ENCODE results near the gene TFF1.

The TFF1 gene

GRCh38 chr21:42320791-42321190 lies 45.5 kb downstream of the TFF1 start:
- H3K9ac ChIP-seq (ENCODE audit: low read depth, low read length, poor library complexity), result no peak overlapping the region
- peaks cover 0 to 3% of the 10 kb centered on the region in 2 donors for H3K4me1 ChIP-seq (ENCODE audit: control insufficient read depth in 2 of 2, insufficient read depth in 1 of 2, low read depth in 1 of 2, low read length in 2 of 2)
- no peak overlapping the region for H2BK12ac ChIP-seq (ENCODE audit: low read length)
- WGBS, 2 donors (ENCODE audit: extremely low coverage in 2 of 2, insufficient read length in 2 of 2, insufficient replicate concordance in 1 of 2), result no CpG with 5 or more reads among the region's 8 CpGs
- no peak overlapping the region for H2BK5ac ChIP-seq (ENCODE audit: low read length)
- no peak overlapping the region for H3K23ac ChIP-seq (ENCODE audit: low read depth, low read length, poor library complexity)
- no peak overlapping the region for H3K14ac ChIP-seq (ENCODE audit: low read length)
- H3K79me1 ChIP-seq (ENCODE audit: low read depth, low read length), result no peaks in the 10 kb centered on the region
- no peaks in the 10 kb centered on the region for H3K36me3 ChIP-seq (replicated peaks in 1 of 2; ENCODE audit: control insufficient read depth in 2 of 2, insufficient read depth in 2 of 2, low read length in 2 of 2)
- H4K91ac ChIP-seq (ENCODE audit: low read depth, low read length, poor library complexity), result no peak overlapping the region
- no peak overlapping the region for H3K27ac ChIP-seq (replicated peaks; ENCODE audit: low read length)
- DNase-seq (ENCODE audit: low spot score), result no peak
- H3K9me3 ChIP-seq (replicated peaks in 1 of 2; ENCODE audit: control insufficient read depth in 2 of 2, insufficient read depth in 1 of 2, low read depth in 1 of 2, low read length in 2 of 2), result no peaks in the 10 kb centered on the region
- no peak overlapping the region for H4K8ac ChIP-seq (ENCODE audit: low read depth, low read length)
- no peak overlapping the region for H2BK120ac ChIP-seq (ENCODE audit: low read depth, low read length)
- H2AK5ac ChIP-seq (ENCODE audit: low read depth, low read length), result no peak overlapping the region
- H3K18ac ChIP-seq (ENCODE audit: low read length), result no peak overlapping the region
- H2AFZ ChIP-seq (ENCODE audit: low read length), result no peak overlapping the region
- no peak overlapping the region for H2BK15ac ChIP-seq (ENCODE audit: low read length)
- no peaks in the 10 kb centered on the region for H3K27me3 ChIP-seq (ENCODE audit: control insufficient read depth in 3 of 3, insufficient read depth in 3 of 3, low read depth in 1 of 3, low read length in 3 of 3)
- H3K4me3 ChIP-seq (ENCODE audit: low read length in 2 of 2), result no peak overlapping the region
- H3K4me2 ChIP-seq (ENCODE audit: insufficient read depth, low read length, poor library complexity, severe bottlenecking), result no peak overlapping the region
- no peak overlapping the region for H3K4ac ChIP-seq (ENCODE audit: low read length)

GRCh38 chr21:42319851-42320572 lies 46.3 kb downstream of the TFF1 start:
- H3K4me1 ChIP-seq (ENCODE audit: control insufficient read depth in 2 of 2, insufficient read depth in 1 of 2, low read depth in 1 of 2, low read length in 2 of 2), result peaks cover 0 to 9% of the 10 kb centered on the region in 2 donors
- H3K79me1 ChIP-seq (ENCODE audit: low read depth, low read length), result no peaks in the 10 kb centered on the region
- H3K27me3 ChIP-seq (ENCODE audit: control insufficient read depth in 3 of 3, insufficient read depth in 3 of 3, low read depth in 1 of 3, low read length in 3 of 3), result peaks cover 0 to 7% (median 0%) of the 10 kb centered on the region in 3 experiments
- peak overlapping the region; percentile 69 for H3K23ac ChIP-seq (ENCODE audit: low read depth, low read length, poor library complexity)
- no peaks in the 10 kb centered on the region for H3K9me3 ChIP-seq (replicated peaks in 1 of 2; ENCODE audit: control insufficient read depth in 2 of 2, insufficient read depth in 1 of 2, low read depth in 1 of 2, low read length in 2 of 2)
- H4K91ac ChIP-seq (ENCODE audit: low read depth, low read length, poor library complexity), result no peak overlapping the region
- no peak overlapping the region for H3K27ac ChIP-seq (replicated peaks; ENCODE audit: low read length)
- H3K9ac ChIP-seq (ENCODE audit: low read depth, low read length, poor library complexity), result no peak overlapping the region
- no peak overlapping the region for H2BK15ac ChIP-seq (ENCODE audit: low read length)
- DNase-seq (ENCODE audit: low spot score), result no peak
- no peak overlapping the region for H3K14ac ChIP-seq (ENCODE audit: low read length)
- H3K4ac ChIP-seq (ENCODE audit: low read length), result no peak overlapping the region
- H3K18ac ChIP-seq (ENCODE audit: low read length), result peak overlapping the region; percentile 60
- no peak overlapping the region for H2BK120ac ChIP-seq (ENCODE audit: low read depth, low read length)
- no peak overlapping the region for H4K8ac ChIP-seq (ENCODE audit: low read depth, low read length)
- peak overlapping the region; percentile 63 for H2BK12ac ChIP-seq (ENCODE audit: low read length)
- no peak overlapping the region for H2AFZ ChIP-seq (ENCODE audit: low read length)
- no peak overlapping the region for H2BK5ac ChIP-seq (ENCODE audit: low read length)
- WGBS, 2 donors (ENCODE audit: extremely low coverage in 2 of 2, insufficient read length in 2 of 2, insufficient replicate concordance in 1 of 2), result no CpG with 5 or more reads among the region's 17 CpGs
- no peak overlapping the region for H3K4me2 ChIP-seq (ENCODE audit: insufficient read depth, low read length, poor library complexity, severe bottlenecking)
- no peak overlapping the region for H2AK5ac ChIP-seq (ENCODE audit: low read depth, low read length)
- H3K4me3 ChIP-seq (ENCODE audit: low read length in 2 of 2), result no peak overlapping the region
- H3K36me3 ChIP-seq (replicated peaks in 1 of 2; ENCODE audit: control insufficient read depth in 2 of 2, insufficient read depth in 2 of 2, low read length in 2 of 2), result no peaks in the 10 kb centered on the region

- no peak overlapping the region for H2BK120ac ChIP-seq (ENCODE audit: low read depth, low read length)
- no peak overlapping the region for H3K4ac ChIP-seq (ENCODE audit: low read length)
- no peak overlapping the region for H3K4me2 ChIP-seq (ENCODE audit: insufficient read depth, low read length, poor library complexity, severe bottlenecking)
- H2AK5ac ChIP-seq (ENCODE audit: low read depth, low read length), result no peak overlapping the region
- no peak overlapping the region for H3K14ac ChIP-seq (ENCODE audit: low read length)
- peaks cover 0 to 12% (median 0%) of the 10 kb centered on the region in 3 experiments for H3K27me3 ChIP-seq (ENCODE audit: control insufficient read depth in 3 of 3, insufficient read depth in 3 of 3, low read depth in 1 of 3, low read length in 3 of 3)
- peak overlapping the region in 1 of 2 donors; percentile 29 for H3K4me3 ChIP-seq (ENCODE audit: low read length in 2 of 2)
- no peak overlapping the region for H2BK5ac ChIP-seq (ENCODE audit: low read length)
- no peak overlapping the region for H2BK15ac ChIP-seq (ENCODE audit: low read length)
- H3K79me1 ChIP-seq (ENCODE audit: low read depth, low read length), result no peaks in the 10 kb centered on the region
- WGBS, 2 donors (ENCODE audit: extremely low coverage in 2 of 2, insufficient read length in 2 of 2, insufficient replicate concordance in 1 of 2), result no CpG with 5 or more reads among the region's 10 CpGs
- H2BK12ac ChIP-seq (ENCODE audit: low read length), result no peak overlapping the region
- H2AFZ ChIP-seq (ENCODE audit: low read length), result no peak overlapping the region
- no peak overlapping the region for H4K8ac ChIP-seq (ENCODE audit: low read depth, low read length)
- peak overlapping the region; percentile 24 for H3K9ac ChIP-seq (ENCODE audit: low read depth, low read length, poor library complexity)
- H3K27ac ChIP-seq (replicated peaks; ENCODE audit: low read length), result no peak overlapping the region
- DNase-seq (ENCODE audit: low spot score), result no peak
- peaks cover 0 to 10% of the 10 kb centered on the region in 2 donors for H3K4me1 ChIP-seq (ENCODE audit: control insufficient read depth in 2 of 2, insufficient read depth in 1 of 2, low read depth in 1 of 2, low read length in 2 of 2)
- H3K9me3 ChIP-seq (replicated peaks in 1 of 2; ENCODE audit: control insufficient read depth in 2 of 2, insufficient read depth in 1 of 2, low read depth in 1 of 2, low read length in 2 of 2), result no peaks in the 10 kb centered on the region
- H4K91ac ChIP-seq (ENCODE audit: low read depth, low read length, poor library complexity), result no peak overlapping the region
- no peaks in the 10 kb centered on the region for H3K36me3 ChIP-seq (replicated peaks in 1 of 2; ENCODE audit: control insufficient read depth in 2 of 2, insufficient read depth in 2 of 2, low read length in 2 of 2)
- H3K23ac ChIP-seq (ENCODE audit: low read depth, low read length, poor library complexity), result no peak overlapping the region
- H3K18ac ChIP-seq (ENCODE audit: low read length), result no peak overlapping the region
These were observed 47.0 kb downstream of the TFF1 start for GRCh38 chr21:42319376-42319775.

GRCh38 chr21:42317826-42318746 lies 48.2 kb downstream of the TFF1 start:
- H3K79me1 ChIP-seq (ENCODE audit: low read depth, low read length), result no peaks in the 10 kb centered on the region
- WGBS, 2 donors (ENCODE audit: extremely low coverage in 2 of 2, insufficient read length in 2 of 2, insufficient replicate concordance in 1 of 2), result no CpG with 5 or more reads among the region's 20 CpGs
- H2AFZ ChIP-seq (ENCODE audit: low read length), result no peak overlapping the region
- H3K23ac ChIP-seq (ENCODE audit: low read depth, low read length, poor library complexity), result peak overlapping the region; percentile 23
- no peak overlapping the region for H2BK120ac ChIP-seq (ENCODE audit: low read depth, low read length)
- no peak overlapping the region for H4K91ac ChIP-seq (ENCODE audit: low read depth, low read length, poor library complexity)
- no peaks in the 10 kb centered on the region for H3K36me3 ChIP-seq (replicated peaks in 1 of 2; ENCODE audit: control insufficient read depth in 2 of 2, insufficient read depth in 2 of 2, low read length in 2 of 2)
- H2BK15ac ChIP-seq (ENCODE audit: low read length), result no peak overlapping the region
- H3K9me3 ChIP-seq (replicated peaks in 1 of 2; ENCODE audit: control insufficient read depth in 2 of 2, insufficient read depth in 1 of 2, low read depth in 1 of 2, low read length in 2 of 2), result no peaks in the 10 kb centered on the region
- no peak overlapping the region for H4K8ac ChIP-seq (ENCODE audit: low read depth, low read length)
- no peak overlapping the region for H2BK5ac ChIP-seq (ENCODE audit: low read length)
- H3K27me3 ChIP-seq (ENCODE audit: control insufficient read depth in 3 of 3, insufficient read depth in 3 of 3, low read depth in 1 of 3, low read length in 3 of 3), result peaks cover 0 to 25% (median 0%) of the 10 kb centered on the region in 3 experiments
- no peak overlapping the region for H3K14ac ChIP-seq (ENCODE audit: low read length)
- no peak overlapping the region for H3K4me3 ChIP-seq (ENCODE audit: low read length in 2 of 2)
- H3K4ac ChIP-seq (ENCODE audit: low read length), result no peak overlapping the region
- H3K27ac ChIP-seq (replicated peaks; ENCODE audit: low read length), result no peak overlapping the region
- H3K4me1 ChIP-seq (ENCODE audit: control insufficient read depth in 2 of 2, insufficient read depth in 1 of 2, low read depth in 1 of 2, low read length in 2 of 2), result peaks cover 0 to 13% of the 10 kb centered on the region in 2 donors
- H3K18ac ChIP-seq (ENCODE audit: low read length), result peak overlapping the region; percentile 88
- no peak for DNase-seq (ENCODE audit: low spot score)
- no peak overlapping the region for H2BK12ac ChIP-seq (ENCODE audit: low read length)
- H3K4me2 ChIP-seq (ENCODE audit: insufficient read depth, low read length, poor library complexity, severe bottlenecking), result no peak overlapping the region
- peak overlapping the region; percentile 78 for H2AK5ac ChIP-seq (ENCODE audit: low read depth, low read length)
- H3K9ac ChIP-seq (ENCODE audit: low read depth, low read length, poor library complexity), result no peak overlapping the region
